Uterine smooth muscle cell (primary cell): ENCODE measurements around the gene EOMES. TPM values are rescaled to one million over a fixed set of nuclear protein-coding genes. Genes with fewer than 3 reads are reported as not detected.

Experiments used
- total RNA-seq: library from RNA; depleted of rRNA; stranded (reverse); fragments of >200 nt; gene quantifications from 2 replicates; pipeline ENCODE4 v1.2.3, GENCODE V29; 2014

Gene EOMES
- not detected in 2 replicates for total RNA-seq

DNA sequence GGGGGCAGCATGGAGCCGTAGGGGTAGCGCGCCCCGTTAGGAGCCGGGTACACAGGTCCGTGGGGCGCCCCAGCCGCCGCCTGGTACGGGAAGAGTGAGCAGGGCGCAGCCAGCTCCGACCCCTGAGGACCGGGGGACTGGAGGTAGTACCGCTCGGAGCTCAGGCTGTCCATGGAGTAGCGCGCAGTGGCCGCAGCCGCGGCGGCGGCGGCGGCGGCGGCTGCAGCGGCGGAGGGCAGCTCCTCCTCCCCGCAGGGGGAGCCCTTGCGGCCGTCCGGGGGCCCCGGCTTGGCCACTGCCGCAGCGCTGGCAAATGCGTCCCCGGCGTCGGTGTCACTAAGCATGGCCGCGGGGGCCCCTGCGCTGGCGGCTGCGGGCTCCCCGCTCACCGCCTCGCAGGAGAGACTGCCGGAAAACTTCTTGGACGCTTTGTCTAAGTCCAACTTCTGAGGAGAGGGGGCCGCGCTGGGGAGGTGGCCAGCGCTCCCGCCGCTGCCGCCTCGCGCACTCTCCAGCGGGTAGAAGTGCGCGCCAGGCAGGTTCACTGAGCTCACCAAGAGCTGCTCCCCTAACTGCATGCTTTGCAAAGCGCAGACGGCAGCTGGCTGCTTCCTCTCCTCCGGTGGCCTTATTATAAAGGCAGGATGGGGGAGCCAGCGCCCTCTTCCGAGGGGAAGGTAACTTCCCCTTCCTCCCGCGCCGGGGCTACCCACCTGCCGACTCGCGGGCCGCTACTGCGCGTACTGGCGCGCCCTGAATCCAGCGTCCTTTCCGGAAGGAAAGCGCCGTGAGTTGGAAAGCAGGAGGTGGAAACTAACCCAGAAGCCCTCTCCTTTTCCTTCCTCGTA, at the start of gene EOMES:
EOMES (minus strand) TSS at position 607 of the 848 bp plus-strand sequence; CDS start at position 578, 29 bp downstream.

Other genes with a start within 250 kb of the EOMES start
- 99.3 and 181 TPM in 2 replicates for gene SLC4A7, start 237.9 kb downstream of the EOMES start, total RNA-seq